Naive thymus-derived CD8-positive, alpha-beta T cell (primary cell): ENCODE results near the gene ARHGAP26. TPM values are rescaled to one million over a fixed set of nuclear protein-coding genes. Genes with fewer than 3 reads are reported as not detected.

Source experiments
- ATAC-seq, 2 donors: fragments of 150-1000 bp; cut with Tn5 transposase in 1 of 2; sonication (Bioruptor Pico), chemical (Tn5 transposase) in 1 of 2; 1 replicate in 1 of 2; 2 replicates in 1 of 2; pipeline ENCODE4 v1.10.0; 2021; ENCODE audit warnings: mild to moderate bottlenecking in 2 of 2, moderate library complexity in 2 of 2
- POLR2A ChIA-PET: fragments of 350-600 bp; sonication (Branson Sonifier 250); formaldehyde crosslinking; loops from one replicate; lab custom pipeline; 2021; ENCODE audit warnings: antibody characterized with exemption; lab: Charles Lee
- DNase-seq, 10 donors: peaks; one replicate each; pipeline versions ENCODE4 v3.0.0 to v3.0.0-alpha.2; 2020 to 2022
- H3K27ac Mint-ChIP-seq, 10 donors: one replicate each; pipeline ENCODE4 v1.8.0; 2020 to 2022; ENCODE audit warnings: mild to moderate bottlenecking in 10 of 10, mixed read lengths in 10 of 10, moderate library complexity in 4 of 10, inconsistent platforms in 1 of 10
- H3K27me3 Mint-ChIP-seq, 5 donors: one replicate each; pipeline ENCODE4 v1.8.0; 2021 to 2022; ENCODE audit warnings: mixed read lengths in 5 of 5
- H3K36me3 Mint-ChIP-seq, 3 donors: one replicate each; pipeline ENCODE4 v1.8.0; 2020 to 2022; ENCODE audit warnings: mixed read lengths in 3 of 3, mild to moderate bottlenecking in 2 of 3, inconsistent platforms in 1 of 3
- H3K4me1 Mint-ChIP-seq, 4 donors: one replicate each; pipeline ENCODE4 v1.8.0; 2021 to 2022; ENCODE audit warnings: mixed read lengths in 4 of 4
- H3K4me3 Mint-ChIP-seq, 10 donors: one replicate each; pipeline ENCODE4 v1.8.0; 2020 to 2022; ENCODE audit warnings: mild to moderate bottlenecking in 10 of 10, mixed read lengths in 10 of 10, moderate library complexity in 6 of 10, inconsistent platforms in 1 of 10
- H3K9me3 Mint-ChIP-seq, 9 donors: one replicate each; pipeline ENCODE4 v1.8.0; 2020 to 2022; ENCODE audit warnings: mixed read lengths in 9 of 9, mild to moderate bottlenecking in 3 of 9, inconsistent platforms in 1 of 9, moderate library complexity in 1 of 9
- polyA plus RNA-seq, 3 donors: library from polyadenylated mRNA; unstranded; fragments of 300-500 nt; fragmentation: Illumina TruSeq; gene quantifications; one replicate each; pipeline ENCODE4 v1.2.3, GENCODE V29; 2021
- total RNA-seq, 8 experiments: library from RNA in 2 of 8; stranded (reverse) in 2 of 8; gene quantifications; one replicate each; pipeline ENCODE4 v1.2.3 and lab custom pipeline; 2021 to 2026

ARHGAP26 gene
- total and polyA plus RNA-seq, 5 experiments from 2014 or later, result 9.1 to 30.5 (median 15.7) TPM

DNA sequence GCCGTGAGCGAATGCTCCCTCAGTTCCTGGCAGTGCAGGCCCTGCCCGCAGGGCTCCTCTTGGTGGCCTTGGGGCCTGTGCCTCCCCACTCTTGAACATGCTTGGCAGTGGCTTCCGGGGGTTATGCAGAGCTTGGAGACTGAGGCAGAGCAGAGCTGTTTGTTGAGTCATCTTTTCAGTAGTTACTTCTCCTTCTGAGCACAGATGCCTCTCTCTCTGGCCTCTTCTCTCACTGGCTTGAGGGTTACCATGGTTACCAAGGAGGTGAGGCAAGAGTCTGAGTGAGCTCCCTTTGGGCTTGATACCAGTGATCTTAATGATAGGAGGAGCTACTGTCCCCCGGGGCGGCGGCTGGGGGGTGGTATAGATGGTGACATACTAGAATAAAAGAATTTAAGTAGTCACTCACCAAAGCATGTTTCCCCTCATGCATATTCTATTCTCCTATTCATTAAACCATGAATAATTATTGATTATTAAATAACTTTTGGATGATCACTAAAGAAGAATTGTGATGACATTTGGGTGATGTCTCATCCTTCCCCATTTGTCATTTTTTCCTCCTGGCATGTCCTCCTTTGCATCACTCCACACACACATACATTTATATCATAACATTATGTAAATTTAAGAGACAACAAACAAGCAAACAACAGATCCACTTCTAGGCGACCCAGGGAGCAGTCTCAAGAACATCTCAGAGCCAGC is 111.1 kb downstream of the ARHGAP26 start:
- no peak for DNase-seq
- no peaks in the 10 kb centered on the region for H3K9me3 Mint-ChIP-seq
- H3K27ac Mint-ChIP-seq, result no peak overlapping the region
- H3K27me3 Mint-ChIP-seq, result no peaks in the 10 kb centered on the region
- peaks cover 0 to 56% (median 8%) of the 10 kb centered on the region in 3 donors for H3K36me3 Mint-ChIP-seq
- no peak for ATAC-seq
- H3K4me1 Mint-ChIP-seq, result peaks cover 0 to 14% (median 4%) of the 10 kb centered on the region in 4 donors
- H3K4me3 Mint-ChIP-seq, result no peak overlapping the region
- POLR2A ChIA-PET, result interaction anchor here (0.9 to 1.8 kb wide), 3 partner anchors 111 to 168 kb away, joined by 3 to 4 read pairs (median 4); partner anchors contain the start of gene ARHGAP26

- DNase-seq (no peak), ATAC-seq (no peak)
- H3K4me1 Mint-ChIP-seq, result peaks cover 0 to 14% (median 4%) of the 10 kb centered on the region in 4 donors
- H3K27ac Mint-ChIP-seq, result no peak overlapping the region
- POLR2A ChIA-PET, result interaction anchor here (1.7 kb wide), 1 partner anchor 168 kb away, joined by 4 read pairs; no protein-coding TSS in a partner anchor
- H3K4me3 Mint-ChIP-seq, result no peak overlapping the region
- H3K36me3 Mint-ChIP-seq, result peaks cover 0 to 53% (median 8%) of the 10 kb centered on the region in 3 donors
- H3K27me3 Mint-ChIP-seq, result no peaks in the 10 kb centered on the region
- no peaks in the 10 kb centered on the region for H3K9me3 Mint-ChIP-seq
Measured at GRCh38 chr5:142881784-142882126, 111.6 kb downstream of the ARHGAP26 start.

- no peak for ATAC-seq
- H3K36me3 Mint-ChIP-seq, result peaks cover 0 to 50% (median 8%) of the 10 kb centered on the region in 3 donors
- POLR2A ChIA-PET, result no interaction called here
Measured at GRCh38 chr5:142883025-142883424, 112.8 kb downstream of the ARHGAP26 start.

GRCh38 chr5:142883438-142883837 is 113.3 kb downstream of the ARHGAP26 start:
- no peak for ATAC-seq
- Mint-ChIP-seq H3K9me3 (no peaks in the 10 kb centered on the region), H3K27ac (peak overlapping the region in 2 of 10 donors; percentile 17 to 22), H3K4me1 (peaks cover 0 to 15% (median 4%) of the 10 kb centered on the region in 4 donors), H3K4me3 (no peak overlapping the region), H3K27me3 (no peaks in the 10 kb centered on the region), H3K36me3 (peaks cover 0 to 50% (median 8%) of the 10 kb centered on the region in 3 donors)
- no peak for DNase-seq
- POLR2A ChIA-PET, result no interaction called here

More at GRCh38 chr5:142883025-142883424, 112.8 kb downstream of the ARHGAP26 start:
- DNase-seq, result no peak
- Mint-ChIP-seq H3K27me3 (no peaks in the 10 kb centered on the region), H3K4me1 (peaks cover 0 to 14% (median 4%) of the 10 kb centered on the region in 4 donors), H3K9me3 (no peaks in the 10 kb centered on the region), H3K27ac (peak overlapping the region in 1 of 10 donors; percentile 31), H3K4me3 (no peak overlapping the region)

DNA sequence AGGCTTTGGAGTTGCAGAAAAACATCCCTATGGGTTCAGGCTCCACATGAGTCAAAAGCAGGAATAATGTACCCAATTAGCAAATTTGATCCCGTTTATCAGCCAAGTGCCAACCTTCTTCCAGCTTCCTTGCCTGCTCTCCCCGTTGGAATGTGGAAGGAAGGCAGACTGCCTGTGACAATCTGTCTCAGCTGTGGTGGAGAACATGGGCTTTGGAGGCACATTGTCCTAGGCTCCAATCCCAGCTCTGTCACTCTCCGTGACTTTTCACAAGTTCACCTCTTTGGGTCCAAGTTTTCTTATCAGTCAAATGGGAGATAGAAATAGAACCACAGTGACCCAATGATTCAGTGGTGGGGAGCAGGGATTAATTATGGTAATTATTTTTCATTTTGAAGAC is 113.9 kb downstream of the ARHGAP26 start:
- Mint-ChIP-seq H3K9me3 (no peaks in the 10 kb centered on the region), H3K27me3 (no peaks in the 10 kb centered on the region), H3K4me3 (no peak overlapping the region), H3K36me3 (peaks cover 0 to 50% (median 8%) of the 10 kb centered on the region in 3 donors), H3K4me1 (peaks cover 0 to 15% (median 4%) of the 10 kb centered on the region in 4 donors), H3K27ac (peak overlapping the region in 1 of 10 donors; percentile 17)
- POLR2A ChIA-PET, result no interaction called here
- ATAC-seq (no peak), DNase-seq (no peak)

GRCh38 chr5:142886211-142886610 is 116.0 kb downstream of the ARHGAP26 start:
- H3K4me3 Mint-ChIP-seq, result no peak overlapping the region
- no peaks in the 10 kb centered on the region for H3K9me3 Mint-ChIP-seq
- no peak for DNase-seq
- POLR2A ChIA-PET, result no interaction called here
- peaks cover 0 to 47% (median 5%) of the 10 kb centered on the region in 3 donors for H3K36me3 Mint-ChIP-seq
- no peak for ATAC-seq
- H3K27ac Mint-ChIP-seq, result peak overlapping the region in 2 of 10 donors; percentile 38 to 44
- no peaks in the 10 kb centered on the region for H3K27me3 Mint-ChIP-seq
- peaks cover 0 to 9% (median 8%) of the 10 kb centered on the region in 4 donors for H3K4me1 Mint-ChIP-seq

DNA sequence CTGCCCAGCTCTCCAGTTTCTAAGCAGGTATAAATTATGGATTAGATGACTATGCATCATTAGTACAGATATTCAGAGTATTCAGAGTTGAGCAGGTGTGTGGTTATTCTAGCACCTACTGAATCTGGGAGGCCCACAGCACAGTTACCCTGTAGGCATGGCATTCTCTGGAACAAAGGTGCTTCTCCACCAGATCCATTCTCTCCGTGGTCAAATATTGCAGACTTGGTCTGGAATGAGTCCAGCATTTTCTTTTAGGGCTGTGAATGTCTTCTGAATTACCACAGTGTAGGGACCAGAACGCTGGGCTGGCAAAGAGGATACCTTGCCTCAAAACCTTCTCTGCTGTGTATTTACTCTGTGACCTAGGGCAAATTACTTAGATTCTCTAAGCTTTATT is 116.8 kb downstream of the ARHGAP26 start:
- POLR2A ChIA-PET, result no interaction called here
- H3K36me3 Mint-ChIP-seq, result peaks cover 0 to 41% (median 3%) of the 10 kb centered on the region in 3 donors
- peak overlapping the region in 2 of 10 donors; percentile 37 to 45 for H3K27ac Mint-ChIP-seq

DNA sequence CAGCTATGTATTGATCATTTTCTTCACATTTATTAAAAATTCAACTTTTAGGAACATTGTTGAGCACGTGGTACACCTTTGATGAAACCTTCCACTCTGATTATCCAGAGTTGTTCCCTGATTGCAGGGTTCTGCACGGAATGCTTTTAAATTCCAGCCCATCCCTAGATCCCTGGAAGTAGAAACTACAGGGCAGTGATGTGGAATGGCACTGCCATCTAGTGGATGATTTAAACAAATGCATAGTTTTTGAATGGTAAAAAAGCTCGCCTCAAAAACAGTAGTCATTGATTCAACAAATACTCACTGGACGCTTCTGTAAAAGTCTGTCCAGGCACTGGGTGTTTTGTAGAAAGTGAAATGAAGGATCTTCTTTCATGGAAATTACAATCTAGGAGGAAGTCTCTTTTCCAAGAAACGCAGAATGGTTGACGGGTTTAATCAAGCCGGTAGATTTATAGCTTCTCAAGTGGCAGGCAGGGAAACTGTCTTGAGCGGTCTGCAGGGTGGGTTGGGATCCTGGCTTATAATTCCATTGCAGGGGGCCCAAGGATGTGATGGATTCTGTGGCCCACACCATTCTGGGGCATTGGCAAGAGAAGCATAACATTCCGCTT is 118.4 kb downstream of the ARHGAP26 start:
- POLR2A ChIA-PET, result interaction anchor here (0.6 to 1.1 kb wide), 3 partner anchors 141 to 240 kb away, joined by 3 to 7 read pairs (median 5); no protein-coding TSS in a partner anchor
- ATAC-seq (no peak), DNase-seq (peak in 4 of 10 donors; percentile 9 to 32 (median 30))
- H3K36me3 Mint-ChIP-seq, result peaks cover 0 to 30% (median 0%) of the 10 kb centered on the region in 3 donors
- H3K9me3 Mint-ChIP-seq, result no peaks in the 10 kb centered on the region
- H3K4me1 Mint-ChIP-seq, result peaks cover 0 to 10% (median 8%) of the 10 kb centered on the region in 4 donors
- no peak overlapping the region for H3K27ac Mint-ChIP-seq
- no peaks in the 10 kb centered on the region for H3K27me3 Mint-ChIP-seq
- no peak overlapping the region for H3K4me3 Mint-ChIP-seq

More for the DNA sequence above, 116.8 kb downstream of the ARHGAP26 start:
- ATAC-seq, result no peak
- Mint-ChIP-seq H3K9me3 (no peaks in the 10 kb centered on the region), H3K27me3 (no peaks in the 10 kb centered on the region), H3K4me1 (peaks cover 0 to 9% (median 8%) of the 10 kb centered on the region in 4 donors), H3K4me3 (no peak overlapping the region)
- no peak for DNase-seq

DNA sequence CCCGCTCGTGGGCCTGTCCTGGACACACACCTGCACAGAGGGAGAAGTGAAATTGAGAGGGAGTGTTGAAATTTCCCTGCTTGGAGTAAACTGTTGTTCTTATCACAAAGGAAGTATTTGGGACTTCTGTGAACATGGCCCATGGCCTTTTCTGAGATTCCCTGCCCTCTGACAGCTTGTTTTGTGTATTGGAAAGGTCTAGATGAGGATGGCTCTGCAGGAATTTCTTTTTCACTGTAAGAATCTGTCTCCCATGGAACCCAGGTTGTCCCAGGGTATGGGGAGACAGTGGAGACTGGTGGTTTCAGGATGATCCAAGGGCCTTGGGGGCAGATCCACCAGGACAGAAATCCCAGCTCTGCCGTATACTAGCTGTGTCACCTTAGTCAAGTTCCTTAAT is 121.8 kb downstream of the ARHGAP26 start:
- H3K4me3 Mint-ChIP-seq, result no peak overlapping the region
- H3K9me3 Mint-ChIP-seq, result no peaks in the 10 kb centered on the region
- ATAC-seq (no peak), DNase-seq (no peak)
- H3K27me3 Mint-ChIP-seq, result no peaks in the 10 kb centered on the region
- H3K27ac Mint-ChIP-seq, result no peak overlapping the region
- peaks cover 5 to 41% (median 23%) of the 10 kb centered on the region in 3 donors for H3K36me3 Mint-ChIP-seq
- POLR2A ChIA-PET, result no interaction called here
- peaks cover 0 to 7% (median 2%) of the 10 kb centered on the region in 4 donors for H3K4me1 Mint-ChIP-seq

DNA sequence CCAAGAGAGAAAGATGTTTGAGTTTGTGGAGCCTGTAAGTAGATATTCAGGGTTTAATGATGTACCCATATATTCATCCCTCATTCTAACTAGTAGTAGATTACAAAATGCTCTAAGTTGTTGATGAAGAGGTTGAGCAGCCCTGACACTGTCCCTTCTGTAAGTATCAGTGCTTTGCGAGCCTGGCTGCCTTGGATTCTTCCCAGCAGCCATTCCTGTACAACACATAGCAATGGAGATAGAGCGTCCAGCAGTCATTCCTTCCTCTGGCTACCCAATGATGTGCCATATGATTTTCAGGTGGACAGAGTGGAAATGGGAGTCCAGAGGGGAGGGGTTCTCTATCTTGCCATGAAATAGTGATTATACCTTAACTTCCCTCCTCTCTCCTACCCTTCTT is 124.1 kb downstream of the ARHGAP26 start:
- H3K4me1 Mint-ChIP-seq, result peaks cover 0 to 7% (median 3%) of the 10 kb centered on the region in 4 donors
- DNase-seq, result no peak
- no peaks in the 10 kb centered on the region for H3K9me3 Mint-ChIP-seq
- H3K27ac Mint-ChIP-seq, result peak overlapping the region in 1 of 10 donors; percentile 14
- H3K27me3 Mint-ChIP-seq, result no peaks in the 10 kb centered on the region
- POLR2A ChIA-PET, result interaction anchor here (0.6 kb wide), 1 partner anchor 461 kb away, joined by 3 read pairs; no protein-coding TSS in a partner anchor
- no peak overlapping the region for H3K4me3 Mint-ChIP-seq
- H3K36me3 Mint-ChIP-seq, result peaks cover 9 to 51% (median 26%) of the 10 kb centered on the region in 3 donors
- no peak for ATAC-seq

DNA sequence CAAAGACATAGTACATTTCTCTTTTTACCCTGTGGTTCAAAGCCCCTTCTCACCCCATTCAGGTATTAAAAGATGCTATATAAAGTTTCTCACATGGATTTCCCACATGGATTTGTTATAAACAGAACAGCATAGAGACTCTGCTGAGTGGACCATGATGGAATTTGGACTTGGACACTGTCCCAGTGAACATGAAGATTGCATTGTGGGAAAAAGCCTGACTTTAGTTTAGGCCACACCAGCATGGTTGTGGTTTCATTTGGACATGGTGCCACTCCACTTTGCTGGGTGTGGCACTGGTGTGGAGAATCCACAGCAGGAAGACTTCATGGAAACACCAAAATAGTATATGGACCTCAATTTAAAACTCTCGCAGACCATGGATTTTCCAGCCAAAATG is 124.6 kb downstream of the ARHGAP26 start:
- POLR2A ChIA-PET, result no interaction called here
- peaks cover 0 to 7% (median 3%) of the 10 kb centered on the region in 4 donors for H3K4me1 Mint-ChIP-seq
- peaks cover 9 to 53% (median 26%) of the 10 kb centered on the region in 3 donors for H3K36me3 Mint-ChIP-seq
- DNase-seq (no peak), ATAC-seq (no peak)
- no peaks in the 10 kb centered on the region for H3K9me3 Mint-ChIP-seq
- no peaks in the 10 kb centered on the region for H3K27me3 Mint-ChIP-seq
- H3K27ac Mint-ChIP-seq, result peak overlapping the region in 1 of 10 donors; percentile 16
- H3K4me3 Mint-ChIP-seq, result no peak overlapping the region

- peaks cover 0 to 3% (median under 1%) of the 10 kb centered on the region in 4 donors for H3K4me1 Mint-ChIP-seq
- DNase-seq, result no peak
- peaks cover 9 to 66% (median 26%) of the 10 kb centered on the region in 3 donors for H3K36me3 Mint-ChIP-seq
- no peak overlapping the region for H3K4me3 Mint-ChIP-seq
- H3K9me3 Mint-ChIP-seq, result no peaks in the 10 kb centered on the region
- H3K27ac Mint-ChIP-seq, result no peak overlapping the region
- ATAC-seq, result no peak
- POLR2A ChIA-PET, result no interaction called here
- H3K27me3 Mint-ChIP-seq, result no peaks in the 10 kb centered on the region
Measured at GRCh38 chr5:142896325-142897007, 126.3 kb downstream of the ARHGAP26 start.
